MCF 10A (cell line): ENCODE measurements around the gene FERD3L. TPM values are rescaled to one million over a fixed set of nuclear protein-coding genes. Genes with fewer than 3 reads are reported as not detected.

Experiments used
- BruUV-seq: library from RNA; stranded (reverse); fragments of 400-500 nt; replicated peaks from 2 replicates; lab custom pipeline; 2021; lab: Mats Ljungman, UMichigan
- CTCF ChIA-PET: fragments of 300-600 bp; sonication (Branson Sonifier 250); formaldehyde crosslinking; extraction: SDS; loops from one replicate; lab custom pipeline; 2021; ENCODE audit warnings: antibody characterized with exemption, inconsistent platforms; lab: Yijun Ruan, JAX
- POLR2A ChIA-PET: fragments of 300-600, 350-650 bp; sonication (Branson Sonifier 250); formaldehyde crosslinking; extraction: SDS; loops from one replicate; lab custom pipeline; 2020; ENCODE audit warnings: antibody characterized with exemption, inconsistent platforms; lab: Yijun Ruan, JAX
- DNase-seq: peaks from one replicate; pipeline ENCODE4 v3.0.0-alpha.2; 2018; ENCODE audit not compliant: unreplicated experiment
- H3K27ac Mint-ChIP-seq: one replicate; pipeline ENCODE4 v1.8.0; 2022; ENCODE audit warnings: mild to moderate bottlenecking, low read depth, mixed read lengths; ENCODE audit not compliant: unreplicated experiment
- H3K27me3 Mint-ChIP-seq: one replicate; pipeline ENCODE4 v1.8.0; 2022; ENCODE audit warnings: mixed read lengths; ENCODE audit not compliant: insufficient read depth, unreplicated experiment
- H3K36me3 Mint-ChIP-seq: one replicate; pipeline ENCODE4 v1.8.0; 2022; ENCODE audit warnings: mild to moderate bottlenecking, moderate library complexity, mixed read lengths; ENCODE audit not compliant: insufficient read depth, unreplicated experiment
- H3K4me1 Mint-ChIP-seq: one replicate; pipeline ENCODE4 v1.8.0; 2022; ENCODE audit warnings: mixed read lengths; ENCODE audit not compliant: insufficient read depth, unreplicated experiment
- H3K4me3 Mint-ChIP-seq: one replicate; pipeline ENCODE4 v1.8.0; 2022; ENCODE audit warnings: mild to moderate bottlenecking, moderate library complexity, mixed read lengths; ENCODE audit not compliant: unreplicated experiment
- H3K9me3 Mint-ChIP-seq: one replicate; pipeline ENCODE4 v1.8.0; 2022; ENCODE audit warnings: mixed read lengths; ENCODE audit not compliant: unreplicated experiment
- intact Hi-C: fragments of 100-400 bp; cut with micrococcal nuclease; formaldehyde crosslinking; loops from 2 replicates; pipeline ENCODE4 v1.14.1; 2022
- total RNA-seq: library from RNA; stranded (reverse); gene quantifications from 2 replicates; pipeline ENCODE4 v1.2.3, GENCODE V29; 2022
- TF ChIP-seq, protein P1 (sequence below): fragments of 200-600 bp; IDR thresholded peaks from one replicate; pipeline ENCODE4 v1.8.0; 2022; ENCODE audit warnings: antibody characterized with exemption, mild to moderate bottlenecking; ENCODE audit not compliant: unreplicated experiment

FERD3L gene
- total RNA-seq, 1 experiment from 2014 or later: not detected

- H3K27ac Mint-ChIP-seq: no peak overlapping the region
- H3K4me1 Mint-ChIP-seq: peaks cover 6% of the 10 kb centered on the region
- intact Hi-C loops: no loop called here
- ChIA-PET CTCF (interaction anchor here (0.6 to 1.2 kb wide), 3 partner anchors 351 to 1836 kb away, joined by 3 read pairs; no protein-coding TSS in a partner anchor), POLR2A (no interaction called here)
- H3K27me3 Mint-ChIP-seq: no peaks in the 10 kb centered on the region
- peaks cover 1% of the 10 kb centered on the region for H3K9me3 Mint-ChIP-seq
- no peak overlapping the region for H3K4me3 Mint-ChIP-seq
- TF ChIP-seq, protein P1, sequence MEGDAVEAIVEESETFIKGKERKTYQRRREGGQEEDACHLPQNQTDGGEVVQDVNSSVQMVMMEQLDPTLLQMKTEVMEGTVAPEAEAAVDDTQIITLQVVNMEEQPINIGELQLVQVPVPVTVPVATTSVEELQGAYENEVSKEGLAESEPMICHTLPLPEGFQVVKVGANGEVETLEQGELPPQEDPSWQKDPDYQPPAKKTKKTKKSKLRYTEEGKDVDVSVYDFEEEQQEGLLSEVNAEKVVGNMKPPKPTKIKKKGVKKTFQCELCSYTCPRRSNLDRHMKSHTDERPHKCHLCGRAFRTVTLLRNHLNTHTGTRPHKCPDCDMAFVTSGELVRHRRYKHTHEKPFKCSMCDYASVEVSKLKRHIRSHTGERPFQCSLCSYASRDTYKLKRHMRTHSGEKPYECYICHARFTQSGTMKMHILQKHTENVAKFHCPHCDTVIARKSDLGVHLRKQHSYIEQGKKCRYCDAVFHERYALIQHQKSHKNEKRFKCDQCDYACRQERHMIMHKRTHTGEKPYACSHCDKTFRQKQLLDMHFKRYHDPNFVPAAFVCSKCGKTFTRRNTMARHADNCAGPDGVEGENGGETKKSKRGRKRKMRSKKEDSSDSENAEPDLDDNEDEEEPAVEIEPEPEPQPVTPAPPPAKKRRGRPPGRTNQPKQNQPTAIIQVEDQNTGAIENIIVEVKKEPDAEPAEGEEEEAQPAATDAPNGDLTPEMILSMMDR: no peak
- no TSS peak for BruUV-seq
- H3K36me3 Mint-ChIP-seq: no peaks in the 10 kb centered on the region
- peak; percentile 1 for DNase-seq
These were observed 32.0 kb upstream of the FERD3L start for GRCh38 chr7:19177269-19177668.

DNA sequence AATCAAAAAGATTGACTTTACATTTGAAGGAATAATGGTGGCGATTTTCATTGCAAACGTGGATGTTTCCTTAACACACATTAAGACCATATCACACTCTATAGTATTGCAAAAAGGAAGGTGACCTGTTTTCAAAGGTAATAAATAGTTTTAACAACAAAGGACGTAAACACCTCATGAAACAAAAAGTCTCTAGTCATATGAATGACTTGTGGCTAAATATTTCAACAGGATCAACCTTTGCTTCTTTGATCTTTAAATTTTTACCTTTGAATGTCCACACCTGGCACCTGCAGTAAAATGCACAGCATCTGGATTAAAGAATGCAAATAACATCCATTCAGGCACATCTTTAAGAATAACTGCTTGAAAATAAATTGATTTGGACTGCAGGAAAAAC lies 30.0 kb upstream of the FERD3L start:
- no peak overlapping the region for H3K4me3 Mint-ChIP-seq
- no TSS peak for BruUV-seq
- TF ChIP-seq, protein P1: no peak
- peaks cover 6% of the 10 kb centered on the region for H3K4me1 Mint-ChIP-seq
- H3K36me3 Mint-ChIP-seq: no peaks in the 10 kb centered on the region
- no peaks in the 10 kb centered on the region for H3K9me3 Mint-ChIP-seq
- intact Hi-C loops: no loop called here
- CTCF ChIA-PET: no interaction called here
- POLR2A ChIA-PET: interaction anchor here (0.7 kb wide), 1 partner anchor 19 kb away, joined by 3 read pairs; no protein-coding TSS in a partner anchor
- no peak overlapping the region for H3K27ac Mint-ChIP-seq
- DNase-seq: no peak
- no peaks in the 10 kb centered on the region for H3K27me3 Mint-ChIP-seq

GRCh38 chr7:19161671-19162070 lies 16.4 kb upstream of the FERD3L start:
- CTCF ChIA-PET: interaction anchor here (0.6 to 0.7 kb wide), 2 partner anchors 188 to 433 kb away, joined by 3 read pairs; no protein-coding TSS in a partner anchor

GRCh38 chr7:19146699-19147098 lies 1.5 kb upstream of the FERD3L start:
- no peaks in the 10 kb centered on the region for H3K9me3 Mint-ChIP-seq
- intact Hi-C loops: no loop called here
- H3K27me3 Mint-ChIP-seq: no peaks in the 10 kb centered on the region
- BruUV-seq: no TSS peak
- H3K27ac Mint-ChIP-seq: no peak overlapping the region
- peaks cover 5% of the 10 kb centered on the region for H3K4me1 Mint-ChIP-seq
- DNase-seq: peak; percentile 53
- POLR2A ChIA-PET: no interaction called here
- H3K36me3 Mint-ChIP-seq: no peaks in the 10 kb centered on the region
- no peak overlapping the region for H3K4me3 Mint-ChIP-seq
- CTCF ChIA-PET: interaction anchor here (0.6 kb wide), 1 partner anchor 277 kb away, joined by 3 read pairs; no protein-coding TSS in a partner anchor
- TF ChIP-seq, protein P1: no peak

More at GRCh38 chr7:19161671-19162070, 16.4 kb upstream of the FERD3L start:
- TF ChIP-seq, protein P1: no peak
- intact Hi-C loops: no loop called here
- no peaks in the 10 kb centered on the region for H3K9me3 Mint-ChIP-seq
- H3K4me1 Mint-ChIP-seq: no peaks in the 10 kb centered on the region
- DNase-seq: no peak
- no peak overlapping the region for H3K4me3 Mint-ChIP-seq
- H3K36me3 Mint-ChIP-seq: no peaks in the 10 kb centered on the region
- H3K27ac Mint-ChIP-seq: no peak overlapping the region
- H3K27me3 Mint-ChIP-seq: no peaks in the 10 kb centered on the region
- no TSS peak for BruUV-seq
- POLR2A ChIA-PET: no interaction called here
